DND-41 (cell line): ENCODE results near the gene ITPR1.

Experiments
- ATAC-seq: fragments of 200-7000 bp; cut with Tn5 transposase; 3 replicates; pipeline ENCODE4 v1.9.1; 2021; ENCODE audit warnings: low read depth; ENCODE audit not compliant: insufficient read depth
- DNase-seq: peaks from one replicate; pipeline ENCODE4 v3.0.0-alpha.2; 2020
- H2AFZ ChIP-seq: 2 replicates; pipeline ENCODE4 v1.6.0; 2012; ENCODE audit warnings: low read depth, low read length
- H3K27ac ChIP-seq: 2 replicates; pipeline ENCODE4 v1.5.1; 2012; ENCODE audit warnings: low read length, inconsistent platforms
- H3K27me3 ChIP-seq: fragments of 200-600 bp; sonication (generic); 2 replicates; pipeline ENCODE4 v1.6.0; 2012; ENCODE audit warnings: low read length, mild to moderate bottlenecking, inconsistent platforms; ENCODE audit not compliant: insufficient read depth, poor library complexity
- H3K36me3 ChIP-seq: 2 replicates; pipeline ENCODE4 v1.5.1; 2012; ENCODE audit warnings: low read length, inconsistent platforms; ENCODE audit not compliant: insufficient read depth
- H3K4me1 ChIP-seq: 2 replicates; pipeline ENCODE4 v1.5.1; 2012; ENCODE audit warnings: mild to moderate bottlenecking, low read length; ENCODE audit not compliant: insufficient read depth
- H3K4me2 ChIP-seq: 2 replicates; pipeline ENCODE4 v1.6.0; 2012; ENCODE audit warnings: mild to moderate bottlenecking, moderate library complexity, low read length, inconsistent platforms; ENCODE audit not compliant: insufficient read depth
- H3K4me3 ChIP-seq, 2 experiments: fragments of 200-600 bp in 1 of 2; shearing (Covaris generic) in 1 of 2; 2 replicates each; pipeline ENCODE4 v1.5.1; 2012 to 2016; ENCODE audit warnings: inconsistent platforms in 2 of 2, low read length in 2 of 2, mild to moderate bottlenecking in 2 of 2, low read depth in 1 of 2, moderate library complexity in 1 of 2
- H3K79me2 ChIP-seq: 2 replicates; pipeline ENCODE4 v1.6.0; 2012; ENCODE audit warnings: low read length, inconsistent platforms; ENCODE audit not compliant: insufficient read depth
- H3K9ac ChIP-seq: 2 replicates; pipeline ENCODE4 v1.6.0; 2012; ENCODE audit warnings: low read depth, mild to moderate bottlenecking, inconsistent platforms, low read length, moderate library complexity
- H3K9me3 ChIP-seq: 2 replicates; pipeline ENCODE4 v1.5.1; 2012; ENCODE audit warnings: low read length, moderate library complexity, mild to moderate bottlenecking, inconsistent platforms; ENCODE audit not compliant: insufficient read depth, severe bottlenecking
- H4K20me1 ChIP-seq: 2 replicates; pipeline ENCODE4 v1.6.0; 2012; ENCODE audit warnings: low read length; ENCODE audit not compliant: insufficient read depth
- EZH2 ChIP-seq: IDR thresholded peaks from 3 replicates; pipeline ENCODE4 v1.6.1; 2012; ENCODE audit warnings: borderline replicate concordance, low read depth, mild to moderate bottlenecking, moderate library complexity, low read length, inconsistent platforms; ENCODE audit not compliant: severe bottlenecking
- TF ChIP-seq, protein P1 (sequence below): IDR thresholded peaks from 2 replicates; pipeline ENCODE4 v1.5.1; 2012; ENCODE audit warnings: borderline replicate concordance, low read length, moderate library complexity, mild to moderate bottlenecking; ENCODE audit not compliant: poor library complexity, severe bottlenecking; ENCODE audit errors: extremely low read depth

ITPR1 gene

DNA sequence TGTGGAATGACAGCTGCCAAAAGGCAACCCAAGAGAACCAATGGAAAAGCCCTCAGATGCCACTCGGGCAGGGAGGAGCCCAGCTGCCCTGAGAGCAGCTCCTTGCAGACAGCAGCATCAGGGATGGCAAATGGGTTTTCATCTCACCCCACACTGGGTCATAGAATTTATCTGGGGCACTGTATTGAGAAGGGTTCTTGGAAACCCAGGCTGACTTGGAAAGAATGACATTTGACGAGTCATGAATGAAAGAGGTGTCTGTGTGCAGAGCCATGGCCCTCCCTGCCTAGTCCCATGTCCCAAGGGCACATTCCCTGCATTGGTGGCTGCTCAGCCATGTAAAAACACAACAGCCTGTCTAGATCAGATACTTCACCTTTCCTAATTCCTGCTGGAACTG, 328.2 kb downstream of the ITPR1 start:
- Histone ChIP-seq H2AFZ (no peak overlapping the region), H3K79me2 (no peaks in the 10 kb centered on the region), H4K20me1 (no peaks in the 10 kb centered on the region), H3K9me3 (peaks cover 9% of the 10 kb centered on the region), H3K4me2 (peak overlapping the region; percentile 27), H3K4me1 (peaks cover 71% of the 10 kb centered on the region), H3K4me3 (no peak overlapping the region), H3K27me3 (no peaks in the 10 kb centered on the region), H3K9ac (peak overlapping the region; percentile 39), H3K27ac (peak overlapping the region; percentile 87), H3K36me3 (peaks cover 11% of the 10 kb centered on the region)
- ATAC-seq (peak; percentile 15), DNase-seq (peak; percentile 51)
- TF ChIP-seq, protein P1, sequence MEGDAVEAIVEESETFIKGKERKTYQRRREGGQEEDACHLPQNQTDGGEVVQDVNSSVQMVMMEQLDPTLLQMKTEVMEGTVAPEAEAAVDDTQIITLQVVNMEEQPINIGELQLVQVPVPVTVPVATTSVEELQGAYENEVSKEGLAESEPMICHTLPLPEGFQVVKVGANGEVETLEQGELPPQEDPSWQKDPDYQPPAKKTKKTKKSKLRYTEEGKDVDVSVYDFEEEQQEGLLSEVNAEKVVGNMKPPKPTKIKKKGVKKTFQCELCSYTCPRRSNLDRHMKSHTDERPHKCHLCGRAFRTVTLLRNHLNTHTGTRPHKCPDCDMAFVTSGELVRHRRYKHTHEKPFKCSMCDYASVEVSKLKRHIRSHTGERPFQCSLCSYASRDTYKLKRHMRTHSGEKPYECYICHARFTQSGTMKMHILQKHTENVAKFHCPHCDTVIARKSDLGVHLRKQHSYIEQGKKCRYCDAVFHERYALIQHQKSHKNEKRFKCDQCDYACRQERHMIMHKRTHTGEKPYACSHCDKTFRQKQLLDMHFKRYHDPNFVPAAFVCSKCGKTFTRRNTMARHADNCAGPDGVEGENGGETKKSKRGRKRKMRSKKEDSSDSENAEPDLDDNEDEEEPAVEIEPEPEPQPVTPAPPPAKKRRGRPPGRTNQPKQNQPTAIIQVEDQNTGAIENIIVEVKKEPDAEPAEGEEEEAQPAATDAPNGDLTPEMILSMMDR = no peak

- Histone ChIP-seq H2AFZ (no peak overlapping the region), H3K4me3 (no peak overlapping the region), H3K4me1 (peaks cover 75% of the 10 kb centered on the region), H3K9ac (peak overlapping the region; percentile 39), H3K9me3 (peaks cover 6% of the 10 kb centered on the region), H3K27ac (peak overlapping the region; percentile 87), H3K36me3 (peaks cover 9% of the 10 kb centered on the region), H3K79me2 (no peaks in the 10 kb centered on the region), H3K27me3 (no peaks in the 10 kb centered on the region), H3K4me2 (peak overlapping the region; percentile 27), H4K20me1 (no peaks in the 10 kb centered on the region)
- no peak for TF ChIP-seq EZH2
- TF ChIP-seq, protein P1 = peak; percentile 64
- ATAC-seq (peak; percentile 67), DNase-seq (peak; percentile 90)
Measured at GRCh38 chr3:4821975-4822374, 328.8 kb downstream of the ITPR1 start.

- H3K9me3 ChIP-seq = no peaks in the 10 kb centered on the region
- H2AFZ ChIP-seq = no peak overlapping the region
- peaks cover 76% of the 10 kb centered on the region for H3K4me1 ChIP-seq
- H3K27ac ChIP-seq = peak overlapping the region; percentile 87
- ATAC-seq = no peak
- no peak for DNase-seq
- no peaks in the 10 kb centered on the region for H3K27me3 ChIP-seq
- peak overlapping the region; percentile 39 for H3K9ac ChIP-seq
- no peaks in the 10 kb centered on the region for H3K79me2 ChIP-seq
- H3K4me3 ChIP-seq = no peak overlapping the region
- H4K20me1 ChIP-seq = no peaks in the 10 kb centered on the region
- TF ChIP-seq EZH2 = no peak
- TF ChIP-seq, protein P1 = no peak
- peak overlapping the region; percentile 27 for H3K4me2 ChIP-seq
- H3K36me3 ChIP-seq = peaks cover 9% of the 10 kb centered on the region
Measured at GRCh38 chr3:4822568-4822967, 329.4 kb downstream of the ITPR1 start.

GRCh38 chr3:4823385-4823784, 330.2 kb downstream of the ITPR1 start:
- peaks cover 79% of the 10 kb centered on the region for H3K4me1 ChIP-seq
- H3K4me3 ChIP-seq = no peak overlapping the region
- ATAC-seq (no peak), DNase-seq (no peak)
- TF ChIP-seq EZH2 = no peak
- TF ChIP-seq, protein P1 = no peak
- H3K9me3 ChIP-seq = no peaks in the 10 kb centered on the region
- H2AFZ ChIP-seq = no peak overlapping the region
- no peak overlapping the region; the same call in 1 of the 2 replicates for H3K27ac ChIP-seq
- H3K9ac ChIP-seq = no peak overlapping the region
- H3K36me3 ChIP-seq = peaks cover 3% of the 10 kb centered on the region
- H3K27me3 ChIP-seq = no peaks in the 10 kb centered on the region
- H4K20me1 ChIP-seq = no peaks in the 10 kb centered on the region
- H3K4me2 ChIP-seq = no peak overlapping the region
- no peaks in the 10 kb centered on the region for H3K79me2 ChIP-seq
